ENCODE measurements around the gene MALL.
"Not testable (repeated sequence)": the region's sequence is repeated elsewhere in the genome, so short reads cannot be mapped to it uniquely, and the experiment has no call there.

The MALL gene

GRCh38 chr2:110049769-110050168 is 65.9 kb downstream of the MALL start:
- not testable (repeated sequence) for DNase-seq (ENCODE audit: low spot score)

- DNase-seq (ENCODE audit: low spot score) = not testable (repeated sequence)
These were observed 67.1 kb downstream of the MALL start for GRCh38 chr2:110048255-110049197.

GRCh38 chr2:110047225-110047624 is 68.4 kb downstream of the MALL start:
- DNase-seq (ENCODE audit: low spot score) = not testable (repeated sequence)

- DNase-seq (ENCODE audit: low spot score) = not testable (repeated sequence)
These were observed 73.5 kb downstream of the MALL start for GRCh38 chr2:110041941-110042660.

- DNase-seq (ENCODE audit: low spot score) = not testable (repeated sequence)
These were observed 78.3 kb downstream of the MALL start for GRCh38 chr2:110037336-110037735.

GRCh38 chr2:110035384-110035783 is 80.2 kb downstream of the MALL start:
- DNase-seq (ENCODE audit: low spot score) = not testable (repeated sequence)

- DNase-seq (ENCODE audit: low spot score) = not testable (repeated sequence)
These were observed 80.7 kb downstream of the MALL start for GRCh38 chr2:110034935-110035334.
